GM19324 (cell line): ENCODE measurements around the gene PGRMC1.
"Not testable (repeated sequence)": the region's sequence is repeated elsewhere in the genome, so short reads cannot be mapped to it uniquely, and the experiment has no call there.

ENCODE experiments used
- ATAC-seq: cut with Tn5 transposase; IDR thresholded peaks from one replicate; pipeline ENCODE4 v1.9.1; 2021; ENCODE audit warnings: mild to moderate bottlenecking, moderate library complexity; ENCODE audit not compliant: unreplicated experiment, low FRiP score

The PGRMC1 gene

GRCh38 chrX:119235872-119236622, at the start of gene PGRMC1:
PGRMC1 (plus strand) TSS chrX:119236285; CDS start chrX:119236364, 79 bp downstream.
- peak; percentile 95 for ATAC-seq

GRCh38 chrX:119186763-119187162, 49.3 kb upstream of the PGRMC1 start:
- no peak for ATAC-seq

- no peak for ATAC-seq
Measured at GRCh38 chrX:119187298-119187697, 48.8 kb upstream of the PGRMC1 start.

GRCh38 chrX:119189115-119189514, 47.0 kb upstream of the PGRMC1 start:
- no peak for ATAC-seq

- no peak for ATAC-seq
Measured at GRCh38 chrX:119189595-119189994, 46.5 kb upstream of the PGRMC1 start.

GRCh38 chrX:119190091-119190681, 45.9 kb upstream of the PGRMC1 start:
- no peak for ATAC-seq

GRCh38 chrX:119190831-119191230, 45.3 kb upstream of the PGRMC1 start:
- ATAC-seq: no peak

GRCh38 chrX:119194621-119195020, 41.5 kb upstream of the PGRMC1 start:
- ATAC-seq: no peak

- ATAC-seq: no peak
Measured at GRCh38 chrX:119201570-119201969, 34.5 kb upstream of the PGRMC1 start.

- no peak for ATAC-seq
Measured at GRCh38 chrX:119206203-119206602, 29.9 kb upstream of the PGRMC1 start.

GRCh38 chrX:119207483-119207882, 28.6 kb upstream of the PGRMC1 start:
- ATAC-seq: not testable (repeated sequence)

GRCh38 chrX:119208401-119209057, 27.6 kb upstream of the PGRMC1 start:
- ATAC-seq: no peak

GRCh38 chrX:119210931-119211648, 25.0 kb upstream of the PGRMC1 start:
- not testable (repeated sequence) for ATAC-seq

GRCh38 chrX:119211649-119212014, 24.5 kb upstream of the PGRMC1 start:
- ATAC-seq: no peak

- ATAC-seq: no peak
Measured at GRCh38 chrX:119218198-119218597, 17.9 kb upstream of the PGRMC1 start.

GRCh38 chrX:119222932-119223331, 13.2 kb upstream of the PGRMC1 start:
- no peak for ATAC-seq

GRCh38 chrX:119223783-119224182, 12.3 kb upstream of the PGRMC1 start:
- ATAC-seq: no peak

GRCh38 chrX:119226446-119226845, 9.6 kb upstream of the PGRMC1 start:
- no peak for ATAC-seq

GRCh38 chrX:119228512-119229252, 7.4 kb upstream of the PGRMC1 start:
- ATAC-seq: no peak

GRCh38 chrX:119229253-119229615, 6.9 kb upstream of the PGRMC1 start:
- ATAC-seq: no peak
